ENCODE measurements around the gene TRAPPC14.
A peak's percentile ranks its signal among the peaks of the same experiment; 100 is the strongest.
"Not testable (repeated sequence)": the region's sequence is repeated elsewhere in the genome, so short reads cannot be mapped to it uniquely, and the experiment has no call there.

TRAPPC14 gene

GRCh38 chr7:100158229-100159098 lies at the start of gene TRAPPC14:
Gene TRAPPC14 (minus strand): TSS chr7:100158723. CDS start chr7:100158499, 224 bp downstream.
- DNase-seq = peak; percentile 79

DNA sequence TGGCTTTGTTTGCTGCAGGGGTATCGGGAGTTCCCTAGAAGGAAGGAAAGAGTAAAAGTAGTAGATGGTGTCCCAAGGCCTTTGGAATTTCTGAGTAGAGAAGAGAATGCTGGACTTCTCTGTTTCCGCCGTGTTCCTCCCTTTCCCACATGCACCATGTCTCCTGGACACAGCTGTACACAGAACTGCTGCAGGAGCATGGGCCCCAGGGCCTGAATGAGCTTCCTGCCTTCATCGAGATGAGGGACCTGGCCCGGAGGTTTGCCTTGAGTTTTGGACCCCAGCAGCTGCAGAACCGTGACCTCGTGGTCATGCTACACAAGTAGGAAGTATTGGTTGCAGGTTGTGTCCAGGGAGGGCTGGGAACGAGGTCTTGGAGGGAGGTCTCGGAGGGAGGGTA lies 45.9 kb upstream of the TRAPPC14 start:
- DNase-seq = no peak

DNA sequence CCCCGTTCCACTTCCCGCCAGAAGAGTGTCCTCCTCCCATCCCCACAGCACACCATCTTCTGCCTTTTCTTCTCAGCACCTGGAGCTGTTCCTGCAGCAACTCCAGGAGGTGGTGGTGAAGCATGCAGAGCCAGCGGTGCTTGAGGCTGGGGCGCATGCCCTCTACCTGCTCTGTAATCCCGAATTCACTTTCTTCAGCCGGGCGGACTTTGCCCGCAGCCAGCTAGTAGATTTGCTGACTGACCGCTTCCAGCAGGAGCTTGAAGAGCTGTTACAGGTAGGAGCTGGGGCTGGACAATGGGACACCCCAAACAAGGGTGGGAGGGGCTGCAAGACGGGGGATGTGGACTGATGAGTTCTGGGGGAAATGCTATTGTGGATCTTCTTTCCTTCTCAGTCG lies 42.2 kb upstream of the TRAPPC14 start:
- DNase-seq = no peak

- DNase-seq = no peak
Observed at GRCh38 chr7:100198266-100198665, 39.7 kb upstream of the TRAPPC14 start.

- DNase-seq = not testable (repeated sequence)
Observed at GRCh38 chr7:100195901-100196322, 37.4 kb upstream of the TRAPPC14 start.

DNA sequence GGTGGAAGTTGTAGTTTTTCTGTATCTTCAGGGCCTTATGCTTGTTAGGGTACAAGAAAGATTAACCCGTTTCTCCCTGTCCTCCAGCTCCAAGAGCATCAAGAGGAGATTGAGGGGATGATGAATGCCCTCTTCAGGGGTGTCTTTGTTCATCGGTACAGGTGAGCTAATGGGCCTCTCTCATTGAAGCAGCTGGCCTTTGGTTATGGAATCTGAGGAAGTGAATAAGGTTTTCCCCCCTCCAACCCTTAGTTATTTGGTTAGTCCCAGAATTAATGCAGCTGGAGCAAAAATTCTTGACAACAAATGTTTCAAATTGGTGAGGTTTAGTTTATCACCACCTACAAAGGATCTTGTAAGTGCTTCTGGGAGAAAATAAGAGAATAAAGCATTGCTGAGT lies 36.7 kb upstream of the TRAPPC14 start:
- DNase-seq = no peak

GRCh38 chr7:100192969-100193368 lies 34.4 kb upstream of the TRAPPC14 start:
- no peak for DNase-seq

- DNase-seq = not testable (repeated sequence)
Observed at GRCh38 chr7:100192281-100192862, 33.8 kb upstream of the TRAPPC14 start.

- no peak for DNase-seq
Observed at GRCh38 chr7:100191775-100192174, 33.3 kb upstream of the TRAPPC14 start.

GRCh38 chr7:100190048-100190711 lies 31.7 kb upstream of the TRAPPC14 start:
- no peak for DNase-seq

- DNase-seq = no peak
Observed at GRCh38 chr7:100189061-100189460, 30.5 kb upstream of the TRAPPC14 start.

DNA sequence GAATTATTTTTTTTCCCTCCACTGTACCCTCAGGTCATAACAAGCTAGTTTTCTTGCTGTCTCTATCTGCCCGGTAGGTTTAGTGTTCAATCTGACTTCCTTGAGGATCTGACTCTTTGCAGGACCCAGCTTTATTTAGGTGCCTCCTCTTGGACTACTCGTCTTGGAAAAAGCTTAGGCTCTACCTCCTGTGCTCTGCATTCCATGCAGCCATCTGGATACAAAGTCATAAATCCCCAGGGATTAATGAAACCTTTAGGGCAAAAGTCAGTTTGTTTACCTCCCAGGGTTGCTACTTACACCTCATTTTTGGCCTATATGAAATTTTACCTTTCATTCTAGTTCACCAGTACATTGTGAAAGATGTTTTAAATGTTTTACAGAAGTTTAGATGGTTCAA lies 27.2 kb upstream of the TRAPPC14 start:
- peak; percentile 34 for DNase-seq

- DNase-seq = not testable (repeated sequence)
Observed at GRCh38 chr7:100183090-100183489, 24.6 kb upstream of the TRAPPC14 start.

- DNase-seq = not testable (repeated sequence)
Observed at GRCh38 chr7:100182616-100183015, 24.1 kb upstream of the TRAPPC14 start.

GRCh38 chr7:100180084-100180483 lies 21.6 kb upstream of the TRAPPC14 start:
- DNase-seq = not testable (repeated sequence)

DNA sequence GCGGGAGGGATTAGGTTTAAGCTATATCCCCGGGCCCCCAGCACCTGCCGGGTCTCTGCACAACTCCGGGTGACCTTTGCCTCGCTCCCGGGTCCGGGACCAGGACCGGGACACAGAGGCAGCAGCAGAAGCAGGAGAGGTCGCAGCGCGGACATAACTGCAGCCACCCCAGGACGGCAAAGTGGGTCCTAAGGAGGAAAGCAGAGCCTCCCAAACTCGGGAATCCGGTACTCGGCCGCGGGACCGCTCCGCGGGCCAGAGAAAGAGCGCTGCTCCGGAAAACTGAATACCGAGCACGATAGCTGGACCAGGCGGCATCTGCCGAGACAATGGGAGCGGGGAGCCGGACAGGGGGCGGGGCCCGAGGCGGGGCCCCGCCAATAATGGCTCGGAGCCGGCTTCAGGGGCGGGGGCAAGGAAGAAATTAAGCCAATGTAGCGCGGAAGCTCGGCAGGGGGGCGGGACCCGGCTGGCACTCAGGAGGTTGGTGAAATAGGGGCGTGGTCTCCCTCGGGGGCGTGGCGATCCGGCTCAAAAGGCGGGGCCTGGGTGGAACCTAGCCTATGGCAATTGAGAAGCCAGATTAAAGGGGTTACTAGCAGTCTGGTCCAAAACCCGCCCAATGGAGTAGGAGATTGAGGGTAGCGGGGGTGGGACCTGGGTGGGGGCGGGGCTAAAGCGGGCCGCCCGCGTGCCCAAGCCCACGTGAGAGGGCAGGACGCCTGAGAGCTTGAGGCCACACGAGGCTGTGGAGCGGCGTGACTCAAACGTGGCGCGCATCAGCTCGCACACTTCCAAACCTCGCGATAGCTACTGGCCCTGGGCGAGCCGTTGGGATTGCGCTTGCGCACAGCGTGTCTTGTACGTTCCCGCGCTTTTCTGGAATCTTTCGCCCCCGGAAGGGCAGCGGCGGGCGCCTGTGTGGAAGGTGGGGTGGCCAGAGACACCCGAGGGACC lies 18.8 kb upstream of the TRAPPC14 start, which contains the start of the genes GPC2 and STAG3:
TSS of gene GPC2 (minus strand) at position 337 of the 957 bp plus-strand sequence. CDS start at position 155, 182 bp downstream.
TSS of gene STAG3 (plus strand) at position 874 of the 957 bp plus-strand sequence. CDS start 2,639 bp downstream, outside the sequence.
- peak; percentile 92 for DNase-seq

GRCh38 chr7:100176096-100177044 lies 17.8 kb upstream of the TRAPPC14 start:
- no peak for DNase-seq

GRCh38 chr7:100175296-100175935 lies 16.9 kb upstream of the TRAPPC14 start:
- DNase-seq = no peak

- DNase-seq = no peak
Observed at GRCh38 chr7:100174582-100174981, 16.1 kb upstream of the TRAPPC14 start.

GRCh38 chr7:100173806-100174495 lies 15.4 kb upstream of the TRAPPC14 start:
- DNase-seq = no peak
